PC-3 (cell line): ENCODE data around the gene DICER1. TPM values are rescaled to one million over a fixed set of nuclear protein-coding genes. Genes with fewer than 3 reads are reported as not detected.

Source experiments
- ATAC-seq: fragments of 200-7000 bp; cut with Tn5 transposase; 2 replicates; pipeline ENCODE4 v1.9.1; 2020; ENCODE audit warnings: mild to moderate bottlenecking, moderate library complexity
- BruUV-seq: library from RNA; stranded (reverse); fragments of 400-500 nt; replicated peaks from 2 replicates; lab custom pipeline; 2021; lab: Mats Ljungman, UMichigan
- CTCF ChIA-PET: fragments of 300-600 bp; sonication (Branson Sonifier 250); formaldehyde crosslinking; loops from one replicate; lab custom pipeline; 2022; ENCODE audit warnings: antibody characterized with exemption; lab: Charles Lee
- POLR2A ChIA-PET: fragments of 300-600 bp; sonication (Branson Sonifier 250); formaldehyde crosslinking; loops from one replicate; lab custom pipeline; 2022; ENCODE audit warnings: antibody characterized with exemption; ENCODE audit not compliant: unreplicated experiment; lab: Charles Lee
- DNase-seq: peaks from one replicate; pipeline ENCODE4 v3.0.0-alpha.2; 2015
- H2AFZ ChIP-seq: fragments of 300-600 bp; sonication (generic); 2 replicates; pipeline ENCODE4 v1.6.0; 2016; ENCODE audit warnings: antibody characterized with exemption, low read length
- H3F3A ChIP-seq: fragments of 300-600 bp; sonication (generic); one replicate; pipeline ENCODE4 v1.6.0; 2017; ENCODE audit warnings: antibody characterized with exemption, low read length, control low read depth, mild to moderate bottlenecking; ENCODE audit not compliant: unreplicated experiment
- H3K27ac ChIP-seq: fragments of 300-600 bp; sonication (generic); 2 replicates; pipeline ENCODE4 v1.5.1; 2016; ENCODE audit warnings: mild to moderate bottlenecking, low read length
- H3K27me3 ChIP-seq: fragments of 300-600 bp; sonication (generic); 2 replicates; pipeline ENCODE4 v1.6.1; 2016; ENCODE audit warnings: low read length, mixed read lengths
- H3K36me3 ChIP-seq: fragments of 300-600 bp; sonication (generic); 2 replicates; pipeline ENCODE4 v1.6.1; 2016; ENCODE audit warnings: low read depth, mixed run types, low read length, mixed read lengths
- H3K4me1 ChIP-seq: fragments of 300-600 bp; sonication (generic); 2 replicates; pipeline ENCODE4 v1.5.1; 2016; ENCODE audit warnings: low read length; ENCODE audit not compliant: insufficient read depth
- H3K4me2 ChIP-seq: fragments of 300-600 bp; sonication (generic); 2 replicates; pipeline ENCODE4 v1.6.0; 2016; ENCODE audit warnings: low read length
- H3K4me3 ChIP-seq: fragments of 300-600 bp; sonication (generic); 2 replicates; pipeline ENCODE4 v1.5.1; 2016; ENCODE audit warnings: mild to moderate bottlenecking, low read length, mixed read lengths
- H3K79me2 ChIP-seq: fragments of 300-600 bp; sonication (generic); 2 replicates; pipeline ENCODE4 v1.6.1; 2017; ENCODE audit warnings: low read length, mixed read lengths
- H3K9ac ChIP-seq: fragments of 300-600 bp; sonication (generic); 2 replicates; pipeline ENCODE4 v1.6.0; 2016; ENCODE audit warnings: mild to moderate bottlenecking, low read length
- H3K9me2 ChIP-seq: fragments of 300-600 bp; sonication (generic); replicated peaks from 2 replicates; pipeline ENCODE4 v1.6.1; 2016; ENCODE audit warnings: mixed run types, low read length, mixed read lengths
- H3K9me3 ChIP-seq: fragments of 300-600 bp; sonication (generic); 2 replicates; pipeline ENCODE4 v1.6.1; 2016; ENCODE audit warnings: low read length, mixed read lengths
- H4K20me1 ChIP-seq: fragments of 300-600 bp; sonication (generic); 2 replicates; pipeline ENCODE4 v1.6.1; 2016; ENCODE audit warnings: low read length, mixed read lengths
- EZH2 ChIP-seq: fragments of 300-600 bp; sonication (generic); IDR thresholded peaks from one replicate; pipeline ENCODE4 v1.6.1; 2017; ENCODE audit warnings: antibody characterized with exemption, mild to moderate bottlenecking, low read length; ENCODE audit not compliant: unreplicated experiment
- EZH2phosphoT487 ChIP-seq: fragments of 300-600 bp; sonication (generic); IDR thresholded peaks from 2 replicates; pipeline ENCODE4 v1.6.1; 2018; ENCODE audit warnings: mild to moderate bottlenecking, antibody characterized with exemption, low read length, borderline replicate concordance
- intact Hi-C: fragments of 100-400 bp; cut with micrococcal nuclease; formaldehyde crosslinking; loops from 2 replicates; pipeline ENCODE4 v1.9.0; 2023
- total RNA-seq: library from RNA; depleted of rRNA; stranded (reverse); fragments of >200 nt; gene quantifications from 2 replicates; pipeline ENCODE4 v1.2.3, GENCODE V29; 2014
- TF ChIP-seq, protein P1 (sequence below): fragments of 300-600 bp; sonication (generic); conservative IDR thresholded peaks from 2 replicates; pipeline ENCODE4 v1.5.1; 2017; ENCODE audit warnings: antibody characterized with exemption, low read depth, mild to moderate bottlenecking, low read length

DICER1 gene
- total RNA-seq, 1 experiment from 2014 or later: 29.9 TPM

DNA sequence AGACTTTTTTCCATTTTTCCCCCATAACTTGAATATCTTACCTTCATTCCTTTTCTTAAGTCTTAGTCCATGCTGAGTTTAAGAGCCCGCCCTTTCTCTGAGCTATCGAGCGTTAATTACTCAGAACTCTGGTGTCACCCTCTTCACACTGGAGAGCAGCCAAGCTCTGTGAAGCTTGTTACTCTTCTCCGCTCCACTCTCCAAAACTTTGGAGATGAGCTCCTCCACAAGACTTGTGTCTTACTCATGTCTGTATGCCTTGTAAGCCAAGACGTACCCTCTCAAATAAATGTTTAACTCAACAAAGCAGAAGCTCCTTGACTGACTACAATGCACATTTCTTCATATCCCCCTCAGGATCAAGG lies 54.7 kb downstream of the DICER1 start:
- Histone ChIP-seq H4K20me1 (0 out of 2 replicates have a peak, but pooled peaks cover 5% of the 10 kb centered on the region), H3K4me3 (no peak overlapping the region), H3K27me3 (no peaks in the 10 kb centered on the region), H3K4me1 (no peaks in the 10 kb centered on the region), H3K9ac (no peak overlapping the region), H3K79me2 (no peaks in the 10 kb centered on the region), H3K36me3 (peaks cover 32% of the 10 kb centered on the region; the same call in 1 of the 2 replicates), H3K9me3 (no peaks in the 10 kb centered on the region), H3F3A (no peaks in the 10 kb centered on the region), H3K4me2 (no peak overlapping the region), H3K9me2 (no peaks in the 10 kb centered on the region), H3K27ac (no peak overlapping the region), H2AFZ (no peak overlapping the region)
- POLR2A ChIA-PET: no interaction called here
- DNase-seq (no peak), ATAC-seq (no peak)
- intact Hi-C loops: loop anchor here (10.0 kb wide), 1 partner anchor 332 kb away; no protein-coding TSS in a partner anchor
- BruUV-seq: no TSS peak
- CTCF ChIA-PET: no interaction called here
- TF ChIP-seq EZH2phosphoT487 (no peak), EZH2 (no peak)
- TF ChIP-seq, protein P1, sequence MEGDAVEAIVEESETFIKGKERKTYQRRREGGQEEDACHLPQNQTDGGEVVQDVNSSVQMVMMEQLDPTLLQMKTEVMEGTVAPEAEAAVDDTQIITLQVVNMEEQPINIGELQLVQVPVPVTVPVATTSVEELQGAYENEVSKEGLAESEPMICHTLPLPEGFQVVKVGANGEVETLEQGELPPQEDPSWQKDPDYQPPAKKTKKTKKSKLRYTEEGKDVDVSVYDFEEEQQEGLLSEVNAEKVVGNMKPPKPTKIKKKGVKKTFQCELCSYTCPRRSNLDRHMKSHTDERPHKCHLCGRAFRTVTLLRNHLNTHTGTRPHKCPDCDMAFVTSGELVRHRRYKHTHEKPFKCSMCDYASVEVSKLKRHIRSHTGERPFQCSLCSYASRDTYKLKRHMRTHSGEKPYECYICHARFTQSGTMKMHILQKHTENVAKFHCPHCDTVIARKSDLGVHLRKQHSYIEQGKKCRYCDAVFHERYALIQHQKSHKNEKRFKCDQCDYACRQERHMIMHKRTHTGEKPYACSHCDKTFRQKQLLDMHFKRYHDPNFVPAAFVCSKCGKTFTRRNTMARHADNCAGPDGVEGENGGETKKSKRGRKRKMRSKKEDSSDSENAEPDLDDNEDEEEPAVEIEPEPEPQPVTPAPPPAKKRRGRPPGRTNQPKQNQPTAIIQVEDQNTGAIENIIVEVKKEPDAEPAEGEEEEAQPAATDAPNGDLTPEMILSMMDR: no peak

DNA sequence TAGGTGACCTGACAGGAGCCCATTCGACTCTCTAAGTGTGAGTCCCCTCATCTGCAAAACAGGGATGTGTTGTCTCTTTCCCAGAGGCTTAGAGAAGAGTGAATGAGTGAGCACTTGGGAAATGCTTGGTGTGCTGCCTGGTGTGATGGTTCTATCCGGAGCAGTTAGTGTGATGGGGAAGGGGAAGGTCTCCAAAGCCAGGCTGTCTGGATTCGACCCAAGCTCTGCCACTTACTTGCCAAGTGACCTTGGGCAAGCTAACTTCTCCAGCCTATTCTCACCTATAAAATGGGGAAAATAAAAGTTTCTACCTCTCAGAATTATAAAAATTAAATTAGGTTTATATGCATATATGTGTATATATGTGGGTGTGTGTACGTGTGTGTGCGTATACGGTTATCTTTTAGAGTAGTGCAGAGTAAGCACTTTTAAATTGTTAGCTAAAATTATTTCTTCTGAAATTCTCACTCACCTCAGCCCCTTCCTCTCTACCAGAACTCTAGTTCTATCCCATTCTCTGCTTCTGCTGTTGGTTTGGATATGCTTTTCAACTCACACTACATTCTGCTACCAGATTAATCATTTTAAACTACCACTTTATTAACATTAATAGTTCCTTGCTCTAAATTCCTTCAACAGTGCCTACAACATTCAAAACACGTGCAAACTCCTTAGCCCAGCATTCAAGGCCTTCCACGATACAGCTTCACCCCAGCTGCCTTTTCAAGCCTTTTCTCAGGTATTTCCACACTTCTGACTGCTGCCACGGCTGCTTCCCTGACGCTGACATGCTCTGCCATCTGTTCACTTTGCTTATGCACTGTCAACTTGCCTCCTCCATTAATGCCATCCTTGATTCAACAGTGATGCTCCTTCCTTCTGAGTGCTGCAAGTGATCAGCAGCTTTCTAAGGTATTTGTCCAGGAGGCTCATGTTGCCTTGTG lies 55.3 kb downstream of the DICER1 start:
- peaks cover 5% of the 10 kb centered on the region; the same call in 1 of the 2 replicates for H4K20me1 ChIP-seq
- ChIA-PET POLR2A (no interaction called here), CTCF (no interaction called here)
- ATAC-seq: no peak
- H3K9me3 ChIP-seq: no peaks in the 10 kb centered on the region
- no peak overlapping the region for H3K4me3 ChIP-seq
- intact Hi-C loops: loop anchor here (10.0 kb wide), 1 partner anchor 333 kb away; no protein-coding TSS in a partner anchor
- no peaks in the 10 kb centered on the region for H3F3A ChIP-seq
- no peak for TF ChIP-seq EZH2phosphoT487
- no peak for TF ChIP-seq EZH2
- TF ChIP-seq, protein P1: no peak
- no peak overlapping the region for H3K9ac ChIP-seq
- no peak overlapping the region for H2AFZ ChIP-seq
- BruUV-seq: no TSS peak
- no peaks in the 10 kb centered on the region for H3K79me2 ChIP-seq
- DNase-seq: no peak
- no peaks in the 10 kb centered on the region for H3K27me3 ChIP-seq
- peaks cover 30% of the 10 kb centered on the region; the same call in 1 of the 2 replicates for H3K36me3 ChIP-seq
- no peak overlapping the region for H3K27ac ChIP-seq
- no peaks in the 10 kb centered on the region for H3K4me1 ChIP-seq
- H3K9me2 ChIP-seq: no peaks in the 10 kb centered on the region
- H3K4me2 ChIP-seq: no peak overlapping the region
